T1000 (cell line): ENCODE data around the gene CD99L2.
"Not testable (repeated sequence)": the region's sequence is repeated elsewhere in the genome, so short reads cannot be mapped to it uniquely, and the experiment has no call there.

Experiments used
- DNase-seq: peaks from one replicate; lab custom pipeline; 2025; ENCODE audit warnings: mixed read lengths; lab: John Stamatoyannopoulos, UW

The CD99L2 gene

DNA sequence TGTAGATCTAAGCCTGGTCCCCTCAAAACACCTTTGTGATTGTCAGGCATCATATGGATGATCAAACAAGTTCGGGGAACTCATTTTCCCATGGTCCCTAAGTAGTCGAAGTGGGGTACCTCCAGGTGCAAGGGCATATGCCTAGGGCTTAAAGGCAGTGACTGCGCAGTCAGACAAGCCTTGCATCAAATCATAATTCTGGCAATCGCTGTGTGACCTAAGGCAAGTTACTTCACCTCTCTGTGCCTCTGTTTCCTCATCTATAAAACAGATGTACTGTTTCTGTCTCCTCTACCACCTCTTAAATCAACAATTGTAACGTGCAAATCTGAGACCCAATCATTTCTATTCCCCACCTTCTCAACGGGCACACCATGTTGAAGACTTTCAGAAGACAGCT is 1.8 kb downstream of the CD99L2 start:
- DNase-seq, result no peak

DNA sequence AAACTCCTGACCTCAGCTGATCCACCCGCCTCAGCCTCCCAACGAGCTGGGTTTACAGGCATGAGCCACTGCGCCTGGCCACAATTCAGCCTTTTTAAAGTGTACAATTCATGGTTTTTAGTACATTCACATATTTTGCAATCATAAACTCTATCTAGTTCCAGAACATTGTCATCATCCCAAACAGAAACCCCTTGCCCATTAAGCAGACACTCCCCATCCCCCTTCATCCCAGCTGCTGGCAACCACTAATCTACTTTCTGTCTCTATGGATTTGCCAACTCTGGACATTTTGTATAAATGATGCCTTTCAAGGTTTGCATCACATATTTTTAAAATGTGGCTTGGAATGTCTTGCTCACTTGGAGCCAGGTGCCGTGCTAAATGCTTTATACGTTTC is 4.5 kb downstream of the CD99L2 start:
- no peak for DNase-seq

GRCh38 chrX:150889131-150889530 is 9.3 kb downstream of the CD99L2 start:
- DNase-seq, result no peak

GRCh38 chrX:150887906-150888465 is 10.5 kb downstream of the CD99L2 start:
- no peak for DNase-seq

- not testable (repeated sequence) for DNase-seq
These were observed 11.2 kb downstream of the CD99L2 start for GRCh38 chrX:150887268-150887667.

DNA sequence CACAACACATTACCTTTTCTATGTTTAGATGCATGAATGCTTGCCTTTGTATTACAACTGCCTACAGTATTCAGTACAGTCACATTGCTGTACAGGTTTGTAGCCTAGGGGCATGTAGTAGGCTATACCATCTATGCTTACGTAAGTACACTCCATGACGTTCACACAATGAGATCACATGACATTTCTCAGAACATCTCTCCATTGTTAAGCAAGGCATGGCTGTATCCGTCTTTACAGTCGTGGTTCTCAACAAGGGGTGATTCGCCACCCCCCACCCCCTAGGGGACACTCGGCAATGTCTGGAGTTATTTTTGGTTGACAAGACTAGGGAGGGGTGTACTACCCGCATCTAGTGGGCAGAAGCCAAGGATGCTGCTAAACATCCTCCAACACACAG is 12.1 kb downstream of the CD99L2 start:
- DNase-seq, result no peak

GRCh38 chrX:150880808-150881165 is 17.7 kb downstream of the CD99L2 start:
- DNase-seq, result no peak

- DNase-seq, result no peak
These were observed 18.3 kb downstream of the CD99L2 start for GRCh38 chrX:150879855-150880807.

- DNase-seq, result not testable (repeated sequence)
These were observed 22.8 kb downstream of the CD99L2 start for GRCh38 chrX:150875621-150876020.

DNA sequence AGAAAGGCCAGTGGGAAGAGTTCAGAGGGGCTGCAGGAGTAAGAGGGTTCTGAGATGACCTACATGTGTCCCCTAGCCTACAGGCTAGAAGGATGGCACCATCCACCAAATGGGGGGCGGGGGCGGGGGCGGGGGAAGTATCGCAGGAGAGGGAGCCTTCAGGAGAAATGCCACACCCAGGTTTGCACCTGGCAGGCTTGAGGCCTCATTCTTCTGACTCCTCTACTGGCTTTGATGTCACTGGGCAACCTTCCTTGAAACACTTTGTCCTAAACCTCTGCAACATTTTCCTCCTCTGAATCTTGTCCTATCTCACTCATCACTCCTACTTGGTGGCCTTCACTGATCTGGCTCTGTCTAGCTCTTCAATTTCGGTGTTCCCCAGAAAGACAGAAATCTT is 24.0 kb downstream of the CD99L2 start:
- DNase-seq, result no peak

GRCh38 chrX:150873616-150874015 is 24.9 kb downstream of the CD99L2 start:
- DNase-seq, result no peak

GRCh38 chrX:150872773-150873336 is 25.6 kb downstream of the CD99L2 start:
- no peak for DNase-seq

DNA sequence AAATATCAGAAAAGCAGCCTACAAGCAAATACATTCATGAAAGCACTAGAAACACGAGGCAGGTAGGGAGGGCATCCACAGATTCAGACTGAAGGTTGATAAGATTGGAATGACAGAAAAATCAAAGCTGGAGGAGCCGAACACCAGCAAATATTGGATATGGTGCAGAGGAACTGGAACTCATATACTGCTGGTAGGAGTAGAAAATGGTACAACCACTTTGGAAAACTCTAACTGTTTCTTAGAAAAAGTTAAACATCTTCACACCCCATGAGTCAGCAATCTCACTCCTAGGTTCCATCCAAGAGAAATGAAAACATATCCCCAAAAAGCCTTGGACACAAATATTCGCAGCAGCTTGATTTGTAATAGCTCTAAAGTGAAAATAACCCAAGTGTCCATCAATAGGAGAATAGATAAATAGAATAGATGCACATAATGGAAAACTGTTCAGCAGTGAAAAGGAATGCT is 27.1 kb downstream of the CD99L2 start:
- DNase-seq, result no peak

- DNase-seq, result no peak
These were observed 27.8 kb downstream of the CD99L2 start for GRCh38 chrX:150870487-150871340.

- DNase-seq, result no peak
These were observed 28.4 kb downstream of the CD99L2 start for GRCh38 chrX:150870029-150870428.

- DNase-seq, result no peak
These were observed 29.0 kb downstream of the CD99L2 start for GRCh38 chrX:150869450-150869849.

DNA sequence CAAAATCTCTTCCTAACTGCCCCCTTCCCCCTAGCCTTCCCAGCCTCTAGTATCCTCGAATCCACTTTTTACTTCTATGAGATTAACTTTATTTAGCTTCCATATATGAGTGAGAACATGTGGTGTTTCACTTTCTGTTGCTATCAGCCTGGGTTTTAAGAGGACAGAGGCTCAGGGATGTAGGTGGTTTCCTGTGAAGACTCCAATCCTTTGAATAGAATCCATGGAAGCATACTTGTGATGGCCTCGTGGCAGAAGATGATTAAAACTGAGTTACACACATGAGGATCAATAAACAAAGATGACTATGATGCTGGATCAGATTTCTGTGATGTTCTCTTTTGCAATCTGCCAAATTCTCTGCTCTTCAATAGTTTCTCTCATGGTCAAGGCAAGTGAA is 29.8 kb downstream of the CD99L2 start:
- DNase-seq, result no peak

GRCh38 chrX:150864127-150864526 is 34.3 kb downstream of the CD99L2 start:
- DNase-seq, result no peak

- no peak for DNase-seq
These were observed 35.3 kb downstream of the CD99L2 start for GRCh38 chrX:150863191-150863590.

DNA sequence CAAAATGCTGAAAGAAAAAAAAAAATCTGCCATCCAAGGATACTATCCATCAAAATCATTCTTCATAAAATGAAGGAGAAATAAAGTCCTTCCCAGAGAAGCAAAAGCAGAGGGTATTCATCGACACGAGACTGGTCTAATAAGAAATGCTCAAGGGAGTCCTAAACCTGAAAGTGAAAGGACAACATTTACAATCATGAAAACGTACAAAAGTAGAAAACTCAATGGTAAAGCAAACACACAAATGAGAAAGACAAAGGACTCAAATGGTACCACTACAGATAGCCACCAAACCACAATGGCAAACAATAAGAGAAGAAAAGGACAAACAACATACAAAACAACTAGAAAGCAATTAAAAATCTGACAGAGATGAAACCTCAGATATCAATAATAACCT is 41.0 kb downstream of the CD99L2 start:
- no peak for DNase-seq

DNA sequence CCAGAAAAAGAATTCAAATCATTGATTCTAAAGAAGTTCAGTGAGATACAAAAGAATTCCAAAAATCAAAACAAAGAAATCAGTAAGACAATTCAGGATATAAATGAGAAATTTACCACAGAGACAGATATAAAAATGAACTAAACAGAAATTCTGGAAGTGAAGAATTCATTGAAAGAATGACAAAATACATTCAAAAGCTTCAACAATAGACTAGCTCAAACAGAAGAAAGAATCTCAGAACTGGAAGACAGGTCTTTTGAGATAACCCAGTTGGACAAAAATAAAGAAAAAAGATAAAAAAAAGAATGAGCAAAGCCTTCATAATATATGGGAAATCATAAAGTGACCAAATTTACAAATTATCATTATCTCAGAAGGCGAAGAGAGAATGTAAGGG is 41.7 kb downstream of the CD99L2 start:
- no peak for DNase-seq

- DNase-seq, result no peak
These were observed 42.4 kb downstream of the CD99L2 start for GRCh38 chrX:150856101-150856500.
